H4 (cell line): ENCODE data around the gene PMS2. TPM values are rescaled to one million over a fixed set of nuclear protein-coding genes. Genes with fewer than 3 reads are reported as not detected.
"Not testable (repeated sequence)": the region's sequence is repeated elsewhere in the genome, so short reads cannot be mapped to it uniquely, and the experiment has no call there.

Experiments
- DNase-seq: peaks from one replicate; pipeline ENCODE4 v3.0.0-alpha.2; 2015; ENCODE audit warnings: low spot score
- total RNA-seq: library from RNA; depleted of rRNA; stranded (reverse); fragments of >200 nt; shearing (Covaris generic); gene quantifications from 2 replicates; pipeline ENCODE4 v1.2.3, GENCODE V29; 2014; rRNA removed

Gene PMS2
- total RNA-seq: 35.0 and 36.3 TPM in 2 replicates

- peak; percentile 100 for DNase-seq
Observed at GRCh38 chr7:6008668-6009611, at the start of gene PMS2, which contains the start of gene AIMP2. PMS2 (minus strand) TSS chr7:6009049; CDS start chr7:6009019, 30 bp downstream. AIMP2 (plus strand) TSS chr7:6009272; CDS start chr7:6009364, 92 bp downstream.

- no peak for DNase-seq
Observed at GRCh38 chr7:6057316-6058129, 48.7 kb upstream of the PMS2 start.

GRCh38 chr7:6056616-6057015, 47.8 kb upstream of the PMS2 start:
- no peak for DNase-seq

GRCh38 chr7:6051185-6051584, 42.3 kb upstream of the PMS2 start:
- DNase-seq: not testable (repeated sequence)

- DNase-seq: no peak
Observed at GRCh38 chr7:6049780-6050179, 40.9 kb upstream of the PMS2 start.

- DNase-seq: no peak
Observed at GRCh38 chr7:6035686-6036085, 26.8 kb upstream of the PMS2 start.

- no peak for DNase-seq
Observed at GRCh38 chr7:6035165-6035564, 26.3 kb upstream of the PMS2 start.

- no peak for DNase-seq
Observed at GRCh38 chr7:6032641-6033040, 23.8 kb upstream of the PMS2 start.

GRCh38 chr7:6032167-6032566, 23.3 kb upstream of the PMS2 start:
- no peak for DNase-seq

GRCh38 chr7:6031567-6031966, 22.7 kb upstream of the PMS2 start:
- no peak for DNase-seq

GRCh38 chr7:6030988-6031387, 22.1 kb upstream of the PMS2 start, which contains the start of gene ANKRD61:
ANKRD61 (plus strand) TSS chr7:6031376; CDS start chr7:6031376, 0 bp downstream.
- DNase-seq: no peak

GRCh38 chr7:6028563-6028962, 19.7 kb upstream of the PMS2 start:
- DNase-seq: no peak

GRCh38 chr7:6027806-6028365, 19.0 kb upstream of the PMS2 start:
- DNase-seq: no peak

- no peak for DNase-seq
Observed at GRCh38 chr7:6026820-6027311, 18.0 kb upstream of the PMS2 start.

- peak; percentile 85 for DNase-seq
Observed at GRCh38 chr7:6026011-6026819, 17.4 kb upstream of the PMS2 start.

GRCh38 chr7:6023974-6024435, 15.2 kb upstream of the PMS2 start:
- DNase-seq: no peak

GRCh38 chr7:6022707-6023106, 13.9 kb upstream of the PMS2 start:
- no peak for DNase-seq

GRCh38 chr7:6020371-6021286, 11.8 kb upstream of the PMS2 start:
- no peak for DNase-seq

GRCh38 chr7:6016653-6016966, 7.8 kb upstream of the PMS2 start:
- no peak for DNase-seq
